ENCODE data around the gene GPR15. TPM values are rescaled to one million over a fixed set of nuclear protein-coding genes. Genes with fewer than 3 reads are reported as not detected.

The GPR15 gene
- total RNA-seq, 2 donors from 2014 or later: not detected

GRCh38 chr3:98580401-98581386, 48.9 kb downstream of the GPR15 start:
- H3K27me3 ChIP-seq (replicated peaks; ENCODE audit: insufficient read depth): no peaks in the 10 kb centered on the region
- no peak for ATAC-seq (ENCODE audit: insufficient number of reproducible peaks, low FRiP score, low read depth)
- DNase-seq (ENCODE audit: low spot score): no peak
- no peaks in the 10 kb centered on the region for H3K4me1 ChIP-seq (ENCODE audit: control insufficient read depth in 1 of 2, low read depth in 2 of 2)
- no peak for TF ChIP-seq CTCF (IDR thresholded peaks at IDR 0.05)
- peaks cover 2% of the 10 kb centered on the region for H3K36me3 ChIP-seq
- no peak overlapping the region for H3K27ac ChIP-seq
- no peak overlapping the region for H3K4me3 ChIP-seq
- H3K9me3 ChIP-seq: no peaks in the 10 kb centered on the region

GRCh38 chr3:98581474-98581873, 49.7 kb downstream of the GPR15 start:
- Histone ChIP-seq H3K27me3 (replicated peaks; ENCODE audit: insufficient read depth) (no peaks in the 10 kb centered on the region), H3K4me3 (no peak overlapping the region), H3K4me1 (ENCODE audit: control insufficient read depth in 1 of 2, low read depth in 2 of 2) (no peaks in the 10 kb centered on the region), H3K27ac (no peak overlapping the region), H3K9me3 (no peaks in the 10 kb centered on the region), H3K36me3 (peaks cover 2% of the 10 kb centered on the region)
- ATAC-seq (ENCODE audit: insufficient number of reproducible peaks, low FRiP score, low read depth) (no peak), DNase-seq (ENCODE audit: low spot score) (no peak)
- TF ChIP-seq CTCF (IDR thresholded peaks at IDR 0.05): no peak

GRCh38 chr3:98582042-98582441, 50.3 kb downstream of the GPR15 start:
- peaks cover 2% of the 10 kb centered on the region for H3K36me3 ChIP-seq
- TF ChIP-seq CTCF (IDR thresholded peaks at IDR 0.05): no peak

GRCh38 chr3:98583766-98584165, 52.0 kb downstream of the GPR15 start:
- H3K36me3 ChIP-seq: peaks cover 3% of the 10 kb centered on the region
- H3K27me3 ChIP-seq (replicated peaks; ENCODE audit: insufficient read depth): no peaks in the 10 kb centered on the region
- no peaks in the 10 kb centered on the region for H3K4me1 ChIP-seq (ENCODE audit: control insufficient read depth in 1 of 2, low read depth in 2 of 2)
- H3K4me3 ChIP-seq: no peak overlapping the region
- ATAC-seq (ENCODE audit: insufficient number of reproducible peaks, low FRiP score, low read depth): no peak
- no peak for TF ChIP-seq CTCF (IDR thresholded peaks at IDR 0.05)
- no peak overlapping the region for H3K27ac ChIP-seq
- DNase-seq (ENCODE audit: low spot score): no peak
- no peaks in the 10 kb centered on the region for H3K9me3 ChIP-seq

More at GRCh38 chr3:98582042-98582441, 50.3 kb downstream of the GPR15 start:
- Histone ChIP-seq H3K27ac (no peak overlapping the region), H3K27me3 (replicated peaks; ENCODE audit: insufficient read depth) (no peaks in the 10 kb centered on the region), H3K4me3 (no peak overlapping the region), H3K4me1 (ENCODE audit: control insufficient read depth in 1 of 2, low read depth in 2 of 2) (no peaks in the 10 kb centered on the region), H3K9me3 (no peaks in the 10 kb centered on the region)
- no peak for ATAC-seq (ENCODE audit: insufficient number of reproducible peaks, low FRiP score, low read depth)
- DNase-seq (ENCODE audit: low spot score): no peak

Other genes with a start within 250 kb of the GPR15 start
- not detected for gene OR5H2, start 249.5 kb upstream of the GPR15 start, total RNA-seq
- gene OR5K4, start 178.1 kb upstream of the GPR15 start, total RNA-seq: not detected
- not detected for gene OR5K3, start 141.3 kb upstream of the GPR15 start, total RNA-seq
- gene OR5K1, start 68.8 kb upstream of the GPR15 start, total RNA-seq: not detected
- gene OR5K2, start 34.3 kb upstream of the GPR15 start, total RNA-seq: not detected
- 100 to 1,000 TPM; 134 to 175 TPM for gene CLDND1, start 9.1 kb upstream of the GPR15 start, total RNA-seq
- 10 to 100 TPM; 14.0 to 40.8 TPM for gene CPOX, start 61.6 kb downstream of the GPR15 start, total RNA-seq
- gene ST3GAL6, start 231.4 kb downstream of the GPR15 start, total RNA-seq: 10 to 100 TPM; 12.0 to 16.9 TPM

Measured in thoracic aorta (tissue), 2 donors.